Embryonic facial prominence (tissue), 1 donor: ENCODE data around the gene THG1L.

ENCODE experiments used
- DNase-seq: peaks from one replicate; pipeline ENCODE4 v3.0.0-alpha.2; 2016; ENCODE audit errors: extremely low spot score

The THG1L gene

DNA sequence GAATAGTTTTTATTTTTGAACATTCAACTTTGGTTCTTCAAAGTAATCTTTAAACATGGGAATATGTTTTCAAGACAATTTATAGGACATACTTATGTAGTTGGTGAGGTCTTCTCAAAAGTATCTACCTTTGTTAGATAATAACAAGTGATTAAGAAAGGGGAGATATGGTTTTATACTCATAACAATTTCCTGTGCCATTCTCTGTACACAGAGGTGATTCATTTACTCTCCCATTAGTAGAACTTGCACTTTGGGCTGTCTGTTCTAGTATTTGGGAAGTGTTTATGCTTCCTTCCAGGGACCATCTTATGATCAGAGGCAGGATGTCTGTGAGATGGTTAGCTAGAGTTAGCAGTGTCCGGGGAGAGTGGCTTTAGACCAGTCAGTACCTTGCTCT lies 27.5 kb downstream of the THG1L start:
- DNase-seq: no peak

DNA sequence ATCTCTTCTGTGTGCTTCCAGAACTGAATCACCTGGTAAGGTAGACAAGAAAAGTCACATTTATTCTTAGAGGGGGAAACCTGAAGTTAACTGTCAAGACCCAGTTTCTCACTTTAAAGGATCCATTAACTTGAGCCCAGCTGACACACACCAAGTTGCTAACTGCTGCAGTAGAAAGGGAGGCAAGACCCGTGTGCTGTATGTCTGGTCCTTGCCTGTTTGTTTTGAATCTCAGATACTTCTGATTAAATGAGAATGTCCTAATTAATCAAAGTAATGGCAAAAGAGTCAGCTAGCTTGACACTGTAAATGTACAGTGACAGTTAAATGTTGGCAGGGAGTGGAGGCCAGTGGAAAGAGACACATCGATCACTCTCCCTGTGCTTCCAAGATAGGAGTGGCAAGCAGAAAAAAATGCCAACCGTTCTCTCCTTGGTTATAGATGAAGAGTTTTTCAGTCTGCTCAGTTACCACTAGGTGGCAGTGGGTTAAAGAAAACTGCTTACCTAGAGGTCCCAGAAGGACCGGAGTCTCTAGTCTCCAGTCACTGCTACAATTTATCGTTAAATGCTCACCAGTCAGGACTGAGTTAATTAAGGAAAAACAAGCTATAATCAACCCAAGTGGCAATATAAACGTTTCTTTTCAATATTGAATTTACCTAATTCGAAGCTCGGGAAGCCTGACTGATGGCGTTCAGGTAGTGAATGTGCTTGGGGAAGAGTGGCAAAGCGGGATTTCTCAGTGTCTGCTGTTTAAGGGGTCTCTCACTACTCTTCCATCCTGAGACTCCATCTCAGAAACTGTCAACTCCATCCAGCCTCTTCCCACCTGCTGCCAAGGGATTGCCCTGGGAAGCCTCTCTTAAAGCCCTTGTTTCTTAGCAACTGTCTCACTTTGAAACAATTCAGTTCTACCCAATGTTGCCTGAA lies 30.7 kb downstream of the THG1L start:
- peak; percentile 73 for DNase-seq

DNA sequence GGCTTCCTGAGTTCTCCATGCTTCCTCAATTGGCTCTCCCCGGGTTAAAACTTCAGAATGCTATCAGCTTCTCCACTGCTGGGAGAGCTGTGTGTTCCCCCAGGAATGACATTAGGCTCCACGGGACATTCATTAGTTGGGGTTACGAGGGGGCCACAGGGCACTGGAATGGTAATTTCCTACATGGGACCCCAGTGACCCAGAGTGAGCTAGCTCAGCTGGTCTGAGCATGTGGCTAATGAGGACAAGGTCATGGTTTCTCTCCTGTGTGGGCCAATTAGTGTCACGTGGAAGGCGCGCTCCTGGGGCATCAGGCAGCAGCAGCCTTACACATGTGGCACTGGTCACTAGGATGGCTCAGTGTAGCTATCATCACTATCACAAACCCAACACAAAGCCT lies 33.3 kb downstream of the THG1L start:
- no peak for DNase-seq

DNA sequence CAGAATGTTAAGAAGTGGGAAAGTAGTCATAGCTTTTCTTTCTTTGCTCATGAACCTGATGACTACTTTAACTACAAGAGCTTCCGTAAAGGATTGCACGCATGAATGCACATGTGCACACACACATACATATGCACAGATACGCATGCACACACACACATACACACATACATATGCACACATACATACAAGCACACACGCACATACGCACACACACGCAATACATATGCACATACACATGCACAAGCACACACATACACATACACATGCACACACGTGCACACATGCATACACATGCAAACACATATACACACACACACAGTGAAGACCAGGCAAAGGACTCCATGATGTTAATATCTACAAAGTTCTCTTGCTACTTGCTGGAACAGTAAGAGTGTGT lies 35.2 kb downstream of the THG1L start:
- no peak for DNase-seq

DNA sequence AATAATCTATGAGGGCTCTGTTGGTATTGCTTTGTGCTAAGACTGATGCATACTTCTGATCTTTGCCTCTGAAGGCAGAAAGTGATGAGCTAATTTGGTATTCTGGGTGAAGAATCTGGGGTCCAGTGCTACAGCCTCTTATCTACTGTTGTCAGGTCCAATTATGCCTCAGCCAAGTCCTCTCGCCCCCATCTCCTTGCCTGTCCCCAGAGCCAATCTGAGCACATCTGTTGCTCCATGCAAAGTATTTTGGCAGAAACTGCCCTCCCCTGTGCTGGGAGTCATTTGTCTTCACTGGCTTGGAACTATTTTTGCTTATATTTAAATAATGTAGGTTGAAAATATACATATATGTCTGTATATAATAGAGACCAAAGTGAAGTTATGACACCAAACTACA lies 35.7 kb downstream of the THG1L start:
- DNase-seq: no peak

DNA sequence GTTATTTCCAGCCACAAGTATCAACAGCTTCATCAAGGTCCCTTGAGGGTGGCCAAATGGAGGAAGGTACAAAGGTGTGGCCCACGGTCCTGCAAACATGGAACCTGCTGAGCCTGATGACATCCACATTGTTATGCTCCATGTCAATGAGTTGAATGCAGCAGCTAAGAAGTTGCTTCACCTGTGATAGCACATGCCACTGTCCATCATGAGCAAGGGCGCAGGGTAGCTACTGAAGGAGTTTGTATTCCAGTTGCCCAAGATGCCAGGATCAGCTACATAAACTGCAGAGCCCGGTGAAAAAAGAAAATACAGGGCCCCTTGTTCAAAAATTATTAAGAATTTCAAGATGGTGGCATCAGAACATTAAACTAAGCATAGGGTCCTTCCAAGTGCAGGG lies 36.5 kb downstream of the THG1L start:
- DNase-seq: no peak

DNA sequence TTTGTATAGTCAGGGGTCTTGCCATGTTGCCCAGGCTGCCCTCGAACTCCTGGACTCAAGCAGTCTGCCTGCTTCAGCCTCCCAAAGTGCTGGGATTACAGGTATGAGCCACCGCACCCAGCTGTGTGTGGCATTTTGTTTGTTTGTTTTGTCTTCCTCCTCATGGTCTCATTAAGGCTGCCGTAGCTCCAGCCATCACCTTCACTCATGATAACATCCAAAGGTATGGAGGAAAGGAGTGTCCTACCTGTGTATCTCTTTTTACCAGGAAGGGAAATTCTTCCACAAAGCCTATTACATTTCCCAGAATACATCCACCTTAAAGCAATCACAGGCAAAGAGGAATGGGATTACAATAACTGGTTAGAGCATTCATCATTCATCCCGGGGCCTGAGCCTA lies 39.4 kb downstream of the THG1L start:
- no peak for DNase-seq

DNA sequence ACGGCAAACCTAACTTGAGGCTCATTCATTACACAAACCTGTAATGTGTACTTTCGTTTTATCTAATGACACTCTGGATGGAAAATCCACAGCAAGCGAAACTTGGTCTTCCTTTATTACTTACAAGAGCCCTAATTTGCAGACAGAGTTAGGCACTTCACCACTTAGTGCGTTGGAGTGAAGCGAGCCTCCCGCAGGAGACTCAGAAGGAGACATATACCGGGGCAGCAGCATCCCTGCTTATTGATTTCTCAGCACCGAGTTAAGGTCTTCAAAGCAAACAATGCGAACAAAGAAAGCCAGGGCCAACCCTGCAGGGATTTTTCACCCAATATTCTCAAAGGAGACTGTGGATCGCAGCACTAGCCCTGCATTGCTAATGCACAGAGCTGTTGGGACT lies 40.9 kb downstream of the THG1L start:
- no peak for DNase-seq

DNA sequence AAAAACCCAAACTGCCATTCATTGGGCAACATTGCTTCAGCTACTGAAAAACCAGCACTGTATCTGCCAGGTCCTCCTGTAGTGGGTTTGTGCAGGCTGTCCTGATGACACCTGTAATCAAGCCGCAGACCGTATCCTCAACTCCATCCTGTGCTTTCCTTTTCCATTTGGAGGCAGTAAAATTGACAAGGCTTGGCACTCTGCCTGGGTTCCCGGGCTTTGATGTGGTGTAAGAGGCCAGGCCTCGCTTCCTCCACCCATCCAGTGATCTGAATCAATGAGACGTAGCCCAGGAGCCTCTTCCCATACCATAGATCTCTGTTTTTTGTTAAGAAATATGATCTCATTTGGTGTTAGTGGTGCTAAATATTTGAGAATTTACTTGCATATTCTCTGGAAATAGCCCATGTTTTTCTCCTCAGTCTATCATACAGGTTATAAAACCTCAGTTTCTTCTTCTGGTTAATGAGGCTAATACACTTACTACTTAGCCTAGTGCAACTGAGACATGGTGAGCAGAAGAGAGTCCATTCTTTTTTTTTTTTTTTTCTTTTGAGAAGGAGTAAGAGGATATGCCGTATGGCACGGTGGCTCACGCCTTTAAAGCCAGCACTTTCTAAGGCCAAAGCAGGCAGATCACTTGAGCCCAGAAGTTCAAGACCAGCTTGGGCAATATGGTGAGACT lies 47.0 kb downstream of the THG1L start:
- no peak for DNase-seq

DNA sequence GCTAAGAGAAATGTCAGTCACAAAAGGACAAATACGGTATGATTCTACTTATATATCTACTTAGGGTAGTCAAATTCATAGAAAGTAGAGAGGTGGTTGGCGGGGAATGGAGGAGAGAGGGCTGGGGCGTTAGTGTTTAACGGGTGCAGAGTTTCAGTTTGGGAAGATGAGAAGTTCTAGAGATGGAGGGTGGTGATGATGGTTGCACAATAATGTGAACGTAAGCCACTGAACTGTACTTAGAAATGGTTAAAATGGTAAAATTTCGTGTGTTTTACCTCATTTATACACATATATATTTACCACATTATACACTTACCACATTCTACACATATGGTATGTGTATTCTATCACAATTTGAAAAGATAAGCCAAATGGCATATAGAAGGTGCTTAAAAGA lies 48.0 kb downstream of the THG1L start:
- DNase-seq: no peak

DNA sequence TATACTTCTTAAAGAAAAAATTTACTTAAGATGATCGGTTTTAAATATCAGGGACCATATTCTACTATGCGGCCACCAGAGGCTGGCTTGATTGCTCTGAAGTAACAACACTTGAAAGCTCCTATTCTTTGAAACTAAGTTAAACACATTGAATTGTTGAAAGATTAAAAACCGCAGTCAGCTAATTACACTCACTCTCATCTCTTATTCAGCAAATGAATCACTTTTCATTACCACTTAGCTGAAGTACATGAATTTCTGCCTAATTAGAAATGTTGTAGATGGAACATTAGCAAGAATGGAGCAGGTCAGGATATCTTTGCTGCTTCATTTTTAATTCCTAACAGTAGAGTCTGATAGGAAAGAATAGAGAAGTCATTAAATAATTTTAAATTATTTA lies 54.6 kb downstream of the THG1L start:
- DNase-seq: no peak
